GM12874 (cell line): ENCODE data around the gene DLGAP1.

ENCODE experiments used
- CTCF ChIP-seq: IDR thresholded peaks from 2 replicates; pipeline ENCODE4 v1.5.1; 2011; ENCODE audit warnings: low read depth, mild to moderate bottlenecking, control low read depth, low read length, moderate library complexity; ENCODE audit not compliant: insufficient read depth

DLGAP1 gene

GRCh38 chr18:3879836-3880120, 575.3 kb downstream of the DLGAP1 start:
- no peak for TF ChIP-seq CTCF

GRCh38 chr18:3879114-3879835, 575.8 kb downstream of the DLGAP1 start:
- no peak for TF ChIP-seq CTCF

GRCh38 chr18:3878401-3878800, 576.7 kb downstream of the DLGAP1 start:
- no peak for TF ChIP-seq CTCF

- no peak for TF ChIP-seq CTCF
Measured at GRCh38 chr18:3877678-3878077, 577.4 kb downstream of the DLGAP1 start.

GRCh38 chr18:3875961-3876360, 579.1 kb downstream of the DLGAP1 start:
- no peak for TF ChIP-seq CTCF

GRCh38 chr18:3875376-3875775, 579.7 kb downstream of the DLGAP1 start:
- no peak for TF ChIP-seq CTCF

DNA sequence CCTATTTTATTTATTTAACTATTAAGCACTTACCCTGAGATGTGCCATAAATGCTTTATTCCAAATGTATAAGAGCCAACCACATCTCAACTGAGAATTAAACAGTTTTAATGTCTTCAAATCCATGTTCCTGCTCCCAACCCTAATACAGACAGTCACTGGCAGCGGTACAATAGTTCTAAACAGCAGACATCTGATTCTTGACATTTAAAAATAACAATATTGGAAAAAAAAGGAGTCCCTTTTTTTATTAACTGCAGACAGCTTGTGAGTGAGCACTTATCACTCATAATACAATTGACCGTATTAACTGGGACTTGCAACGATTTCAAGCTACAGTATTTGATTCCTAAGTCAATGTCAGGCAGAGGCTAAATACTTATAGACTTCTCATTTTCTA, 580.5 kb downstream of the DLGAP1 start:
- no peak for TF ChIP-seq CTCF
